Measurements from ENCODE around the gene FAM174C. TPM values are rescaled to one million over a fixed set of nuclear protein-coding genes. Genes with fewer than 3 reads are reported as not detected.
A peak's percentile ranks its signal among the peaks of the same experiment; 100 is the strongest.

Gene FAM174C
- total and polyA plus RNA-seq, 2 donors, result 29.2 to 62.2 TPM

DNA sequence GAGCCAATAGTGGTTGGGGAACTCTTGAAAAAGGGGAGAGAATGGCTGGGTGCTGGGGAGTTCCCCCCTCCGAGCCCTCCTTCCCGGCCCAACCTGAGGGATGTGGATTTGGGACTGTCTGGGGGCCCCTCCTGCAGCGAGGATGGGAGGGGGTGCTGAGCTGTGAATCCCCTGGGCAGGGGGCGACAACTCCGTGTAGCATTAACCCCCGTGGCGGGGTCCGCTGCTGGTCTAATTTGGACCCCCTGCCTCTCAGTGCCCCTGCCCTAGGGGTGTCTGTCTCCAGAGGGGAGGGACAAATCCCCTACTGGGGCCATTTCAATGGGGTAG lies 17.2 kb upstream of the FAM174C start:
- no peak for DNase-seq (ENCODE audit: low read depth in 6 of 9, low spot score in 9 of 9)
- H3K36me3 ChIP-seq (ENCODE audit: control insufficient read depth in 2 of 2, insufficient read depth in 2 of 2, low read length in 1 of 2), result peaks cover 46 to 51% of the 10 kb centered on the region in 2 donors

DNA sequence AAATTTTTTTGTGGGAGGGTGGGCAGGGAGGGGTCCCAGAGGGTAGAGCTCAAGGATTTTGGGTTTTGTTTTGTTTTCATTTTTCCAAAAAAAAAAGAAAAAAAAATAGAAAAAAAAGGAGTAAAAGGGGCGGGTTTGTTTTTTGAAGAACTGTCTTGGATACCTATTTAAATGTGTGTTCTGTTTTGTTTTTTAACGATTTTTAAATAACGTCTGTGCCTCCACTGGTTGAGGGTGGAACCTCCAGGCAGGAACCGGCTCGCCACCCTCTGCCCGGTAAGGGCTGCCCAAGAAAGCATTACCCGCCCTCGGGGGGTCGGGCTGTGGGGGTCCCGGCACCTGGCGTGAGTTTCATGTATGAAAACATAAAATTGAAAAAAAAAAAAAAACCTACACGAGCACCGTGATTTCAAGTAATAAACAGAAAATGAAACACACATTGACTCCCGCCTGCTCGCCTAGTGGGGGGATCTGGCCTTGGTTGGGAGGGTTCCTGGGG lies 16.6 kb upstream of the FAM174C start:
- Histone ChIP-seq H3K4me1 (ENCODE audit: control insufficient read depth in 2 of 2, insufficient read depth in 2 of 2, low read length in 2 of 2) (peaks cover 40 to 62% of the 10 kb centered on the region in 2 donors), H3K27me3 (ENCODE audit: control insufficient read depth in 2 of 2, insufficient read depth in 1 of 2, low read length in 1 of 2) (no peaks in the 10 kb centered on the region), H3K36me3 (ENCODE audit: control insufficient read depth in 2 of 2, insufficient read depth in 2 of 2, low read length in 1 of 2) (peaks cover 44% of the 10 kb centered on the region in 2 donors), H3K4me3 (ENCODE audit: low read length in 2 of 2) (peak overlapping the region; percentile 28 to 41), H3K9me3 (ENCODE audit: control insufficient read depth in 2 of 2, insufficient read depth in 1 of 2, low read length in 1 of 2) (peaks cover 0 to 9% of the 10 kb centered on the region in 2 donors), H3K27ac (ENCODE audit: low read depth in 1 of 2, low read length in 1 of 2) (peak overlapping the region; percentile 79 to 95)
- 18% methylated on average over 15 of the region's 15 CpGs for WGBS
- DNase-seq (ENCODE audit: low read depth in 6 of 9, low spot score in 9 of 9), result no peak

More for the DNA sequence above, 17.2 kb upstream of the FAM174C start:
- Histone ChIP-seq H3K4me3 (ENCODE audit: low read length in 2 of 2) (no peak overlapping the region), H3K27ac (ENCODE audit: low read depth in 1 of 2, low read length in 1 of 2) (peak overlapping the region; percentile 50 to 52), H3K27me3 (ENCODE audit: control insufficient read depth in 2 of 2, insufficient read depth in 1 of 2, low read length in 1 of 2) (no peaks in the 10 kb centered on the region), H3K9me3 (ENCODE audit: control insufficient read depth in 2 of 2, insufficient read depth in 1 of 2, low read length in 1 of 2) (peaks cover 0 to 9% of the 10 kb centered on the region in 2 donors), H3K4me1 (ENCODE audit: control insufficient read depth in 2 of 2, insufficient read depth in 2 of 2, low read length in 2 of 2) (peaks cover 46 to 66% of the 10 kb centered on the region in 2 donors)
- WGBS, result 94% methylated on average over 8 of the region's 8 CpGs

DNA sequence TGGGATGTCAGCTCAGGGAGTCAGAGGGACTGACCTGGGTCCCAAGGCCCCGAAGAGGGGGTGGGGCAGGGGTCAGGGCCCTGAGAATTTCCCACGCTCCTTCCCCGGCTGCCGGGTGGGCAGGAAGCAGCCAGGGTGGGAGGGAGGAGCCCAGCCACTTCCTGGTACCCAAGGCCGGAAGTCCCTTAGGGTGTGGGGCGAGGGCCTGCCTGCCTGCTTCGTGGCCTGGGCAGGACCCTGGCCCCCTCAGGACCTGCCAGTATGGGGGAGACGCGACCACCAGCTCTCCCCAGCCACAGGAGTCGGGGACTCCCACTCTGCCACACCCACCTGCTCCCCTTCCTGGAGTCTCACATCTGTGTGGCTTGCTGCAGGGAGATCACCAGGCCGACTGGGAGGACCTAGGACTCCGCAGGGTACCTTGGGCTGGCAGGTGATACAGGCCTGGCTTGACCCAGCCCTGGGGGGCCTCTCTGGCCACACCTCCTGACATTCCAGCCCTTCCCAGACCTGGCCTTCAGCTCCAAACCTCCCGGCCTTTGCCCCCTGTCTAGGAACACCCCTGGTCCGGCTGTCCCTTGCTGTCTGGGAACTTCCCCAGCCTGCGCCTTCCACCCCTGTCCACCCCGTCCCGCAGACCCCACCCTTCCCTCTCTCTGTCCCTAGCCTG lies 16.0 kb upstream of the FAM174C start:
- H3K4me1 ChIP-seq (ENCODE audit: control insufficient read depth in 2 of 2, insufficient read depth in 2 of 2, low read length in 2 of 2), result peaks cover 37 to 61% of the 10 kb centered on the region in 2 donors
- peak overlapping the region; percentile 79 to 95 for H3K27ac ChIP-seq (ENCODE audit: low read depth in 1 of 2, low read length in 1 of 2)
- DNase-seq (ENCODE audit: low read depth in 6 of 9, low spot score in 9 of 9), result peak in 3 of 9 donors; percentile 61 to 76 (median 68)
- peaks cover 0 to 11% of the 10 kb centered on the region in 2 donors for H3K9me3 ChIP-seq (ENCODE audit: control insufficient read depth in 2 of 2, insufficient read depth in 1 of 2, low read length in 1 of 2)
- no peaks in the 10 kb centered on the region for H3K27me3 ChIP-seq (ENCODE audit: control insufficient read depth in 2 of 2, insufficient read depth in 1 of 2, low read length in 1 of 2)
- H3K4me3 ChIP-seq (ENCODE audit: low read length in 2 of 2), result peak overlapping the region; percentile 28 to 41
- H3K36me3 ChIP-seq (ENCODE audit: control insufficient read depth in 2 of 2, insufficient read depth in 2 of 2, low read length in 1 of 2), result peaks cover 38% of the 10 kb centered on the region in 2 donors
- WGBS, result 21% methylated on average over 17 of the region's 17 CpGs

DNA sequence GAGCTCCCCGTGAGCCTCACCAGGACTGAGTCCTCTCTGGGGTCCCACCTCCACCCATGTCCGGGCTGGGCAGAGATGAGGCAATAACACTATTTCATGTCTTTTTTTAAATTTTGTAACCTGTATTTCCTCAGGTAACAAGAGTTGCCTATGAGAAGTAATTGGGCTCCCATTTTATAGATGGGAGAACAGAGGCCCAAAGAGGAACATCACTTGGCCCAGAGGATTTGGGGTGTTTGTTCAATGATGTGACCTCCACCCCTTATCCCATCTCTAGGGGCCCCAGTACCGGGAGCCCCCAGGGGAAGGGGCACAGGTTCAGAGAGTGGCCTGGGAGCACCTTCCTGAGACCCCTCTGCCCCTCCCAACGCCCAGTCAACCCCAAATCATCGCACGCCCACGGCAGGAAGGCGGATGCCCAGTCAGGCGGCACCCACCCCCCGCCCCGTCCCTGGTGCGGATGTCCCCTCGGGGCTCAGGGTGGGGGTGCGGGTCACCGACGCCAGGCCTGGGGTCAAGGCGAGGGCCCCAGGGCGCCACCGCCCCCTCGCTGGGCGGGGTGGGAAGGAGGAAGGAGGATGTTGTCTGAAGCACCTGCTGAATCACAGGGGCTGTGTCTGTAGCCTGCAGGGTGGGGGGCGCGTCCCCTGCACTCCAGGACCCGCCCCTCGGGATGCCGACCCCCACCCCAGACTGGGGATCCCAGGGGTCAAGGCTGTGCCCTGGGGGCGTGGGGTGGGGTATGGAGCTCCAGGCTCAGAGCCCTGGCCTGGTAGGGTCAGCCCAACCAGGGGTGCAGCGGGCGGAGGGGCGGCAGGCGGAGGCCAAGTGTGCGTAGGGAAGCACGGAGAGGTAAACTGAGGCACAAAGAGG lies 15.2 kb upstream of the FAM174C start:
- Histone ChIP-seq H3K27ac (ENCODE audit: low read depth in 1 of 2, low read length in 1 of 2) (peak overlapping the region; percentile 79 to 95), H3K27me3 (ENCODE audit: control insufficient read depth in 2 of 2, insufficient read depth in 1 of 2, low read length in 1 of 2) (peaks cover 0 to 4% of the 10 kb centered on the region in 2 donors), H3K4me1 (ENCODE audit: control insufficient read depth in 2 of 2, insufficient read depth in 2 of 2, low read length in 2 of 2) (peaks cover 37 to 69% of the 10 kb centered on the region in 2 donors), H3K4me3 (ENCODE audit: low read length in 2 of 2) (peak overlapping the region; percentile 41 to 72), H3K36me3 (ENCODE audit: control insufficient read depth in 2 of 2, insufficient read depth in 2 of 2, low read length in 1 of 2) (peaks cover 30 to 31% of the 10 kb centered on the region in 2 donors), H3K9me3 (ENCODE audit: control insufficient read depth in 2 of 2, insufficient read depth in 1 of 2, low read length in 1 of 2) (peaks cover 0 to 10% of the 10 kb centered on the region in 2 donors)
- peak in 1 of 9 donors; percentile 60 for DNase-seq (ENCODE audit: low read depth in 6 of 9, low spot score in 9 of 9)
- 21% methylated on average over 33 of the region's 33 CpGs for WGBS

DNA sequence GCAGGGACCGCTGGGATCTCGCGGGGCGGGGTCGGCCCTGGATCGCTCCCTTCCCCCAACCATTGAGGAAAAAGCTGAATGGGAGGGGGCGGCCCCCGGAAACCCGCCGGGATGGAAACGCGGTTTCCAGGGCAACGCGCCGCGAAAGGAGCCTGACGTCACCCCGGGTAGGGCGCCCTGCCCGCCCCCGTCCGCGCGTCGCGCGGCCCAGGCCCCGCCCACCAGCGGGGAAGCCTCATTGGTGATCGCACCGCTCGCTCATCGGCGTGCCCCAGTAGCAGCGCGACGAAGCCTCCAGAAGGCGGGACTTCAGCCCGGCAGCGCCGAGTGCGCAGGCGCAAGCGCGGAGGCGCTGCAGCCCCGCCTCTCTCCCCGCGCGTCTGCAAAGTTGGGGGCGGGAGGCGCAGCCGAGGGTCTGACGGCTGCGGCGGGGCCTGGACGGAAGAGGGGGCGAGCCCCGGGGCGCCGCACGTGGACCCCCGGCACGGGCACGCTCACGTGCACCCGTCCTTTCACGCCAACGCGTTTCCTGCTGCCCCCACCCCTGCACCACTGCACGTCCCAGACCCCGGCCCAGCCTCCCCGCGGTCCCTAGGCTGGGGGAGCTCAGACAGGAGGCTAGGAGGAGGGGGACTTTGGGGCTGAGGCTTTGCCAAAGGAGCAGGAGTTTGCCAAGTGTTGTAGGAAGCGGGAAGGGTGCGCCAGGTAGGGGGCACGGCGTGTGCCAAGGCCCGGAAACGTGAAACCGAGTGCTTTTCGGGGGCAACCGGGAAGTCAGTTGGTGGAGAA lies 14.4 kb upstream of the FAM174C start:
- peaks cover 22% of the 10 kb centered on the region in 2 donors for H3K36me3 ChIP-seq (ENCODE audit: control insufficient read depth in 2 of 2, insufficient read depth in 2 of 2, low read length in 1 of 2)
- H3K27me3 ChIP-seq (ENCODE audit: control insufficient read depth in 2 of 2, insufficient read depth in 1 of 2, low read length in 1 of 2), result peaks cover 2 to 10% of the 10 kb centered on the region in 2 donors
- peak in 7 of 9 donors; percentile 93 to 99 (median 97) for DNase-seq (ENCODE audit: low read depth in 6 of 9, low spot score in 9 of 9)
- H3K27ac ChIP-seq (ENCODE audit: low read depth in 1 of 2, low read length in 1 of 2), result peak overlapping the region; percentile 89 to 95
- H3K9me3 ChIP-seq (ENCODE audit: control insufficient read depth in 2 of 2, insufficient read depth in 1 of 2, low read length in 1 of 2), result peaks cover 0 to 14% of the 10 kb centered on the region in 2 donors
- peaks cover 39 to 74% of the 10 kb centered on the region in 2 donors for H3K4me1 ChIP-seq (ENCODE audit: control insufficient read depth in 2 of 2, insufficient read depth in 2 of 2, low read length in 2 of 2)
- under 1% methylated on average over 83 of the region's 83 CpGs for WGBS
- H3K4me3 ChIP-seq (ENCODE audit: low read length in 2 of 2), result peak overlapping the region; percentile 65 to 72

DNA sequence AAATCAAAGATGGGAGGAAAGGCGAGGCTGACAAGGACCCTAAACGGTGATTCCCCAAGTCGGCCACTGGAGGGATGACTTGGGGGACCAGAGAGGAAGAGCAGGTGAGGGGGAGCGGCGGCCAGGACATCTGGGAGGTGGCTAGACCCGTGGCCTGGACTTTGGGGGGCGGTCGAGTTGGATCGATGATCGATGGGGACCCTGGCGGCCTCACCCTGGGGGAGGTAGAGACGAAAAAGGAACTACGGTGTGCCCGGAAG lies 13.9 kb upstream of the FAM174C start:
- WGBS, result 5% methylated on average over 14 of the region's 14 CpGs
- DNase-seq (ENCODE audit: low read depth in 6 of 9, low spot score in 9 of 9), result no peak
- Histone ChIP-seq H3K4me3 (ENCODE audit: low read length in 2 of 2) (peak overlapping the region; percentile 65 to 72), H3K36me3 (ENCODE audit: control insufficient read depth in 2 of 2, insufficient read depth in 2 of 2, low read length in 1 of 2) (peaks cover 17 to 19% of the 10 kb centered on the region in 2 donors), H3K4me1 (ENCODE audit: control insufficient read depth in 2 of 2, insufficient read depth in 2 of 2, low read length in 2 of 2) (peaks cover 44 to 79% of the 10 kb centered on the region in 2 donors), H3K27me3 (ENCODE audit: control insufficient read depth in 2 of 2, insufficient read depth in 1 of 2, low read length in 1 of 2) (peaks cover 7 to 15% of the 10 kb centered on the region in 2 donors), H3K27ac (ENCODE audit: low read depth in 1 of 2, low read length in 1 of 2) (peak overlapping the region; percentile 88 to 89), H3K9me3 (ENCODE audit: control insufficient read depth in 2 of 2, insufficient read depth in 1 of 2, low read length in 1 of 2) (peaks cover 0 to 18% of the 10 kb centered on the region in 2 donors)

DNA sequence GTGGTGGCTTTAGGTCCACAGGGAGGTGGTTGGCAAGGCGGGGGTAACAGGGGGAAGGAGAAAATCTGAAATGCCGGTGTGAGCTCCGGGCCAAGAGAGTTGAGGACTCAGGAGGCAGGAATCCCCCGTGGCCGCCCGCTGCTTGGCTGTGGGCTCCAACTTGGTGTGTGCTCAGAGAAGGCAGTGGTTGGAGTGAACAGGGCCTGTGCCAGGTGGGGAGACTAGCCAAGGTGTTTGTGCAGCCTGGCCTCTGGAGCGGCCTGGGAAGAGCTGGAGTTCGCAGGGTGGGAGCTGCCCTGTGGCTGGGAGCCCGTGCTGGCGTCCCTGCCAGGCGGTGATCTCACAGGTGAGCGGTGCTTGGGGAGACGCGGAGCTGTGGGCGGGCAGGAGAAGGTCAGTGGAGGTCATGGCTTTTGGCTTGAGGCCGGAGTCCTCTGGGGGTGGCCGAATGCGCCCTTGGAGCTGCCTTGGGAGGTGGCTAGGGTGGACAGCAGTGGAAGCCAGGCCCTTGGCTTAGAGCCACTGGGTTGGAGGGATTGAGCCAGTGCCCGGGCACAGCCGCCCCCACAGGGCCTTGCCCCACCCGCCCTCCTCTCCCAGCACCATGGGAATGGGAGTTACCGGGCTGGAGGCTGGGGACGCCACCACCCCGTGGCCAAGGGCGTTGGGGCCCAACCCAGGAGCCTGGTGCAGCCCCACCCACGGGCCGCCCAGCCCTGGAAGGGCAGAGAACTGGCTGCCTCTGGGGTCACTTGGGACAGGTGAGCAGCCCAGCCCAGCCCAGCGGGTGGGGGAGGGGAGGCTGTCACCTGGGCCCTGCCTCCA lies 13.3 kb upstream of the FAM174C start:
- WGBS, result 60% methylated on average over 28 of the region's 28 CpGs
- H3K4me3 ChIP-seq (ENCODE audit: low read length in 2 of 2), result peak overlapping the region; percentile 65 to 72
- H3K4me1 ChIP-seq (ENCODE audit: control insufficient read depth in 2 of 2, insufficient read depth in 2 of 2, low read length in 2 of 2), result peaks cover 49 to 84% of the 10 kb centered on the region in 2 donors
- H3K27ac ChIP-seq (ENCODE audit: low read depth in 1 of 2, low read length in 1 of 2), result peak overlapping the region; percentile 88 to 89
- no peak for DNase-seq (ENCODE audit: low read depth in 6 of 9, low spot score in 9 of 9)
- peaks cover 0 to 16% of the 10 kb centered on the region in 2 donors for H3K9me3 ChIP-seq (ENCODE audit: control insufficient read depth in 2 of 2, insufficient read depth in 1 of 2, low read length in 1 of 2)
- peaks cover 11 to 21% of the 10 kb centered on the region in 2 donors for H3K27me3 ChIP-seq (ENCODE audit: control insufficient read depth in 2 of 2, insufficient read depth in 1 of 2, low read length in 1 of 2)
- peaks cover 11 to 14% of the 10 kb centered on the region in 2 donors for H3K36me3 ChIP-seq (ENCODE audit: control insufficient read depth in 2 of 2, insufficient read depth in 2 of 2, low read length in 1 of 2)

DNA sequence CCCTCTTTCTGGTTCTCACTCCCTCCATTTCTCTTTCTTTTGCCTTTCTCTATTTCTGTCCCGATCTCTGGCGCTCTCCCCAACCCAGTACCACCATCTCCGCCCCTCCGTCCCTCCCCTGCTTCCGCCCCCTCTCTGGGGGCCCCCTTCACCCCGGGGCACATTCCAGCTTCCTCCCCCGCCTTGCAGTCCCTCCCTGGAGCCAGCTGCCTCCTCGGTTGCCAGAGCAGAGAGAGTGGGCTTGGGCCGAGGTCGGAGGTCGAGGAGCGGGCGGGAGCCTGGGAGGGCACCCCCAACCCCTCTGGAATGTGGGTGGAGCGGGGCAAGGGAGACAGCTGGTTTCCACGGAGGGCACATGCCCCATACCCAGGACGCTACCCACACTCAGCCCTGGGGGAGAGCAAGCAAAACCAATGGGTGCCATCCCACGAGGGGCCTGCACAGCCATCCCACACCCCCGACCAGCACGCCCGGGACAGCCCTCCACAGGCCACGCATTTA lies 12.7 kb upstream of the FAM174C start:
- Histone ChIP-seq H3K4me1 (ENCODE audit: control insufficient read depth in 2 of 2, insufficient read depth in 2 of 2, low read length in 2 of 2) (peaks cover 56 to 87% of the 10 kb centered on the region in 2 donors), H3K27ac (ENCODE audit: low read depth in 1 of 2, low read length in 1 of 2) (peak overlapping the region; percentile 88 to 89), H3K9me3 (ENCODE audit: control insufficient read depth in 2 of 2, insufficient read depth in 1 of 2, low read length in 1 of 2) (peaks cover 0 to 16% of the 10 kb centered on the region in 2 donors), H3K27me3 (ENCODE audit: control insufficient read depth in 2 of 2, insufficient read depth in 1 of 2, low read length in 1 of 2) (peaks cover 11 to 27% of the 10 kb centered on the region in 2 donors), H3K4me3 (ENCODE audit: low read length in 2 of 2) (peak overlapping the region in 1 of 2 donors; percentile 13), H3K36me3 (ENCODE audit: control insufficient read depth in 2 of 2, insufficient read depth in 2 of 2, low read length in 1 of 2) (peaks cover 5 to 7% of the 10 kb centered on the region in 2 donors)
- DNase-seq (ENCODE audit: low read depth in 6 of 9, low spot score in 9 of 9), result peak in 1 of 9 donors; percentile 44
- WGBS, result 65% methylated on average over 21 of the region's 21 CpGs
